Posterior cingulate gyrus (tissue), 11 donors: ENCODE results near the gene SUPT16H.

Source experiments
- DNase-seq, 10 donors: peaks; one replicate each; pipeline versions ENCODE4 v3.0.0 to v3.0.0-alpha.2; 2020 to 2021; ENCODE audit warnings: mixed read lengths in 3 of 10
- intact Hi-C: fragments of 100-400 bp; cut with DNase I; formaldehyde crosslinking; loops from one replicate; pipeline ENCODE4 v1.15.1; 2023

The SUPT16H gene

GRCh38 chr14:21369949-21370679, 13.7 kb downstream of the SUPT16H start:
- DNase-seq: no peak
- intact Hi-C loops: no loop called here

DNA sequence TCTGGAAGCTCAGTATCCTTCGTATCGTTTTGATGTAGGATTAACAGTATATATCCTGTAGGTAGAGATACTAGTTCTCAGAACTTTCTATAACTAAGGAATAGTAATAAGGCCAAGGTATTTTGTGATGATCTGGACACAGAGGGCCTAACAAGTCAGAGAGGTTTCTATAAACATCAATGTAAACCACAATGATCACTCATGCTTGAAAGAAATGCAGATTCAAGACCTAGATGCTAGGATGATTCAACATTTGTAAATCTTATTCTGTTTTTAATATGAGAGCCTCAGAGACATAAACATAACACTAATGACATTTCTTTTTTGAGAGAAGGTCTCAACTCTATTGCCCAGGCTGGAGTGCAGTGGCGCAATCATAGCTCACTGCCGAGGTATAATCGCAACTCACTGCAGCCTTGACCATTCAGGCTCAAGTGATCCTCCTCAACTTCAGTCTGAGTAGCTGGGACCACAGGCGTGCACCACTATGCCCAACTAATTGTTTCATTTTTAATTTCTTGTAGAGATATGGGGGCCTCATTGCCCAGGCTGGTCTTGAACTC, 16.2 kb downstream of the SUPT16H start:
- intact Hi-C loops: no loop called here
- no peak for DNase-seq

- intact Hi-C loops: no loop called here
- DNase-seq: no peak
These were observed 27.3 kb downstream of the SUPT16H start for GRCh38 chr14:21356511-21356910.

GRCh38 chr14:21352587-21352986, 31.2 kb downstream of the SUPT16H start:
- intact Hi-C loops: no loop called here
- no peak for DNase-seq

DNA sequence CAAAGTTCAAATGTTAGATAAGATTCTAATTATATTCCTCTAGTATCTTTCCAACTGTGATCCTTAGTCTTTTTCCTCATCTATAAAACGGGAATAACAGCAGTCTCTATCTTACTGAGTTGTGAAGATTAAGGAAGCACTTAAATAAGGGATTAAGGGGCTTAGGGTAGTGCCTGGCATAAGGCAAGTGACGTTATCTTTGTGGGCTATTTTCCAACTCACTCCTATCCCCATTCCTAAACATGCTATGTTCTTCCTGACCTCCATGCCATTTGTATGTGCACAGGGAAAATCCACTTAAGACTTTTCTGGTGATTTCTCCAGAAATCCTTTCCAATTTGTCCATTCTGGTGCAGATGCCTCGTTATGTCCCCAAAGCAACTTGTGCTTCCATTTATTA, 33.3 kb downstream of the SUPT16H start:
- intact Hi-C loops: no loop called here
- DNase-seq: no peak

DNA sequence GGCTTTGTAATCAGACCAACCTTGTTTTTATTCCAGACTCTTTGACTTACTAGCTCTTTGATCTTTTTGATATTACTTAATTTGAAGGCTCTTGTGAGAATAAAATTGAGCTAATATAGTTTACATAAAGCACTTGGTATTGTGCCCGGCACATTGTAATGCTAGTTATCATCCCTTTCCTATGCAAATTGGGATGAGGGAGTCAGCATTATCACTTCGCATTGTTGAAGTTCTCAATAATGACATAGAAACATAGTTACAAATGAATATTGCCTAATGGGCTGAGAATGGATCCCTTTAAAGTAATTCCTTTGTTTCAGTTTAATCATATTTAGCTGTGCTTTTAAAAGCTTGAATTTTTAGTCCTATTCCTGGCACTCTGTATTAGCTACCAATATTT, 36.6 kb downstream of the SUPT16H start:
- intact Hi-C loops: no loop called here

GRCh38 chr14:21346532-21347135, 37.2 kb downstream of the SUPT16H start:
- DNase-seq: no peak
- intact Hi-C loops: no loop called here

More for the DNA sequence above, 36.6 kb downstream of the SUPT16H start:
- DNase-seq: no peak

DNA sequence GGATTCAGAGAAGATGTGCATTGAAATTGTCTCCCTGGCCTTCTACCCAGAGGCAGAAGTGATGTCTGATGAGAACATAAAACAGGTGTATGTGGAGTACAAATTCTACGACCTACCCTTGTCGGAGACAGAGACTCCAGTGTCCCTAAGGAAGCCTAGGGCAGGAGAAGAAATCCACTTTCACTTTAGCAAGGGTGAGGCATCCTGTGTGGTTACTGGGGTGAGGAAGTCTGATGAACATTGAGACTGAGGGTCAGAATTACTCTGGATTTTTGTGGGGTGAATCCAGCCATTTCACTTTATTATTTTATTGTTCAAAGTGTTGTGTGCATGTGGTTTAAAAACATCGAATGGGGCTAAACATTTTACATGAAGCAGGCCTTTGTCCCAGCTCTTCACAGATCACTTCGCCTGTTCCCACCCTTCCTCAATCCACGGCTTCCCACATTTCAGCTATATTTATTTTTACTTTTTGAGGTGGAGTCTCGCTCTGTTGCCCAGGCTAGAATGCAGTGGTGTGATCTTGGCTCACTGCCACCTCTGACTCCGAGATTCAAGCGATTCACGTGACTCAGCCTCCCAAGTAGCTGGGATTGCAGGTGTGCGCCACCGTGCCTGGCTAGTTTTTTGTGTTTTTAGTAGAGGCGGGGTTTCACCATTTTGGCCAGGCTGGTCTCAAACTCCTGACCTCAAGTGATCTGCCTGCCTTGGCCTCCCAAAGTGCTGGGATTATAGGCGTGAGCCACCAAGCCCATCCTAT, 40.6 kb downstream of the SUPT16H start:
- intact Hi-C loops: no loop called here
- no peak for DNase-seq

- intact Hi-C loops: no loop called here
- DNase-seq: no peak
These were observed 49.5 kb downstream of the SUPT16H start for GRCh38 chr14:21334202-21334906.

DNA sequence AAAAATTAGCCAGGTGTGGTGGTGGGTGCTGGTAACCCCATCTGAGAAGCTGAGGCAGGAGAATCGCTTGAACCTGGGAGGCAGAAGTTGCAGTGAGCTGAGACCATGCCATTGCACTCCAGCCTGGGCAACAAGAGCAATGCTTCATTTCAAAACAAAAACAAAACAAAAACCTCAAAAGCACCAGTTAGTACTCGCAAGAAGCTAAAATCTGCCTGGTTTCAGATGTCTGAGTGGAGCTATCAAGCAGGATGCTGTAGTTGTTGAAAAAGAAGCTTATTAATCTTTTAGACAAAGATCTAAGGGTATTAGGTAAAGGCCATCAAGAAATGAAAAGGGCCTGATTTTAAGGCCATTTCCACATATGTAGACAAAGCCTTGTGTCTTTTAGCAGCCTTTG, 50.9 kb downstream of the SUPT16H start:
- no peak for DNase-seq
- intact Hi-C loops: no loop called here

GRCh38 chr14:21326972-21327371, 56.8 kb downstream of the SUPT16H start:
- intact Hi-C loops: no loop called here
- no peak for DNase-seq

- intact Hi-C loops: loop anchor here (5.0 kb wide), 1 partner anchor 105 kb away; no protein-coding TSS in a partner anchor
- no peak for DNase-seq
These were observed 61.1 kb downstream of the SUPT16H start for GRCh38 chr14:21322716-21323115.

GRCh38 chr14:21320913-21321312, 62.9 kb downstream of the SUPT16H start:
- DNase-seq: no peak

DNA sequence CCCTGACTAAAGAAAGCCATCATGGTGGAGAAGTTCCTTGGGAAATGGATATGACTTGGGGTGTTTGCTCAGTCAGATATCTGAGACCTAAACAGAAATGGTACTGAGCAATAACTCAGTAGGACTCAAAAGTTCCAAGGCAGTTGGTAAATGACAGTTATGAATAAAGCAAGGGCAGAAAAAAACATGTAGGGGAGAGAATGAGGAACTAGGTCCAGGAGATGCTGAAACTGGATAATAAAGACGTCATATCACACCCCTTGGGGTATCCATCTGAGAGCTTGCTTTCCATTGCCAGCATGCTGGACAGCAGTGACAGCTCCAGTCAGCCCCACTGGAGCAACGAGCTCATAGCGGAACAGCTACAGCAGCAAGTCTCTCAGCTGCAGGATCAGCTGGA, 66.4 kb downstream of the SUPT16H start:
- no peak for DNase-seq
- intact Hi-C loops: no loop called here

More at GRCh38 chr14:21320913-21321312, 62.9 kb downstream of the SUPT16H start:
- intact Hi-C loops: loop anchor here (5.0 kb wide), 1 partner anchor 106 kb away; no protein-coding TSS in a partner anchor

DNA sequence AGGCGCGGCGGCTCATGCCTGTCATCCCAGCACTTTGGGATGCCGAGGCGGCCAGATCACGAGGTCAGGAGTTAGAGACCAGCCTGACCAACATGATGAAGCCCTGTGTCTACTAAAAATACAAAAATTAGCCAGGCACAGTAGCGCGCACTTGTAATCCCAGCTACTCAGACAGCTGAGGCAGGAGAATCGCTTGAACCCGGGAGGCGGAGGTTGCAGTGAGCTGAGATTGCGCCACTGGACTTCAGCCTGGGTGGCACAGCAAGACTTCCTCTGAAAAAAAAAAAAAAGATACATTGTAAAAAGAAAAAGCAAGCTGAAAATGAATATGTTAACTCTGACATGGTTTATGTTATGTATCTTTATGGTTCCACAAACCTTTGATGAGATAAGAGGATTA, 70.3 kb downstream of the SUPT16H start:
- peak in 1 of 10 donors; percentile 42 for DNase-seq
- intact Hi-C loops: no loop called here

GRCh38 chr14:21311614-21312013, 72.2 kb downstream of the SUPT16H start:
- no peak for DNase-seq
- intact Hi-C loops: no loop called here

GRCh38 chr14:21309956-21310355, 73.9 kb downstream of the SUPT16H start:
- intact Hi-C loops: no loop called here
- DNase-seq: no peak

- intact Hi-C loops: no loop called here
- DNase-seq: peak in 1 of 10 donors; percentile 21
These were observed 74.6 kb downstream of the SUPT16H start for GRCh38 chr14:21309238-21309636.

- DNase-seq: peak; percentile 12 to 93 (median 53)
- intact Hi-C loops: no loop called here
These were observed 75.2 kb downstream of the SUPT16H start for GRCh38 chr14:21308479-21309237.

DNA sequence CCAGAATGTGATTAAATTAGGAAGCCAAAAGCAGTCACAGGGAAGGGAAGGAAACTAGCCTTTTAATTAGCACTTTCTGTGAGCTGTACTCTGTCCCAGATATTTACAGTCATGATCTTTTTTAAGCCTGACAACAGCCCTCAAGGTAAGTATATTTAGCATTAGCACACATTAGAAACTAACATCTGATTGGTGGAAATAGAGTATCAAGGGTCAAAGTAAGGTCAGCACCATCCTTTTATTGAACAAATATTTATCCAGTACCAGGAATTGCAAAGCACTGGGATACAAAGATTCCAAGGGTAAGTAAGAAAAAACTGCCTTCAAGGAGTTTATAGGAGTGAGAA, 75.7 kb downstream of the SUPT16H start:
- intact Hi-C loops: no loop called here
- no peak for DNase-seq
